Measurements from ENCODE around the gene NVL.

NVL gene

GRCh38 chr1:224266915-224267856 lies 62.8 kb downstream of the NVL start (continued):
- TF ChIP-seq TSHZ1 (tag by site-specific recombination; IDR thresholded peaks at IDR 0.05; ENCODE audit: borderline replicate concordance) (0 out of 2 replicates have a peak, but pooled peaks have one; percentile 6), ZFP41 (tag by site-specific recombination; IDR thresholded peaks at IDR 0.05; ENCODE audit: borderline replicate concordance) (no peak), ZBTB17 (tag by site-specific recombination; IDR thresholded peaks at IDR 0.05) (no peak), ZFP69B (tag by site-specific recombination; IDR thresholded peaks at IDR 0.05) (peak; percentile 76; the same call in 1 of the 2 replicates), ZSCAN4 (tag by site-specific recombination; IDR thresholded peaks at IDR 0.05) (no peak), ZNF664 (tag by site-specific recombination; IDR thresholded peaks at IDR 0.05) (no peak), ZNF157 (tag by site-specific recombination; IDR thresholded peaks at IDR 0.05) (no peak), KLF8 (tag by site-specific recombination; IDR thresholded peaks at IDR 0.05) (peak; percentile 23; the same call in 1 of the 2 replicates), ZNF221 (tag by site-specific recombination; IDR thresholded peaks at IDR 0.05; ENCODE audit: borderline replicate concordance) (no peak), ZNF639 (tag by site-specific recombination; IDR thresholded peaks at IDR 0.05) (0 out of 2 replicates have a peak, but pooled peaks have one; percentile 9), KLF10 (tag by site-specific recombination; IDR thresholded peaks at IDR 0.05) (peak; percentile 43; the same call in 1 of the 2 replicates)

- Histone ChIP-seq H3K4me1 (ENCODE audit: control insufficient read depth, insufficient read depth, low read length) (peaks cover 16% of the 10 kb centered on the region; the same call in 1 of the 2 replicates), H3K4me3 (ENCODE audit: low read depth, low read length) (no peak overlapping the region), H3K36me3 (ENCODE audit: control insufficient read depth in 2 of 2, insufficient read depth in 1 of 2, low read length in 2 of 2) (peaks cover 29 to 35% of the 10 kb centered on the region in 2 experiments), H3K9me3 (ENCODE audit: control insufficient read depth, insufficient read depth, low read depth, low read length) (no peaks in the 10 kb centered on the region), H3K27ac (ENCODE audit: extremely low read depth, low read depth, low read length) (0 out of 2 replicates have a peak overlapping the region, but pooled peaks have one; percentile 5)
- POLR2A ChIA-PET = no interaction called here
- CTCF ChIA-PET = interaction anchor here (0.5 to 0.6 kb wide), 2 partner anchors 67 to 989 kb away, joined by 3 to 4 read pairs; no protein-coding TSS in a partner anchor
- TF ChIP-seq ZNF292 (tag by site-specific recombination; IDR thresholded peaks at IDR 0.05; ENCODE audit: borderline replicate concordance, low read depth) = no peak
- TF ChIP-seq SALL2 (tag by site-specific recombination; IDR thresholded peaks at IDR 0.05; ENCODE audit: borderline replicate concordance) = no peak
- TF ChIP-seq ZNF501 (tag by site-specific recombination; IDR thresholded peaks at IDR 0.05) = no peak
- no peak for TF ChIP-seq ZNF580 (tag by site-specific recombination; IDR thresholded peaks at IDR 0.05)
- no peak for TF ChIP-seq AEBP2 (tag by site-specific recombination; IDR thresholded peaks at IDR 0.05; ENCODE audit: borderline replicate concordance)
- no peak for TF ChIP-seq ZNF121 (tag by site-specific recombination; IDR thresholded peaks at IDR 0.05)
- no peak for TF ChIP-seq REST (tag by site-specific recombination; IDR thresholded peaks at IDR 0.05)
- TF ChIP-seq ZNF423 (tag by site-specific recombination; IDR thresholded peaks at IDR 0.05) = no peak
- peak; percentile 57 for TF ChIP-seq OSR2 (tag by site-specific recombination; IDR thresholded peaks at IDR 0.05)
- TF ChIP-seq KLF9 (tag by site-specific recombination; IDR thresholded peaks at IDR 0.05; ENCODE audit: low read depth) = no peak
- TF ChIP-seq HOXD13 (CRISPR knock-in tag; IDR thresholded peaks at IDR 0.05; ENCODE audit: borderline replicate concordance) = no peak
Measured at GRCh38 chr1:224266105-224266914, 63.7 kb downstream of the NVL start.

Data from HEK293 (cell line).